Measurements from ENCODE around the gene NATD1.

The NATD1 gene

DNA sequence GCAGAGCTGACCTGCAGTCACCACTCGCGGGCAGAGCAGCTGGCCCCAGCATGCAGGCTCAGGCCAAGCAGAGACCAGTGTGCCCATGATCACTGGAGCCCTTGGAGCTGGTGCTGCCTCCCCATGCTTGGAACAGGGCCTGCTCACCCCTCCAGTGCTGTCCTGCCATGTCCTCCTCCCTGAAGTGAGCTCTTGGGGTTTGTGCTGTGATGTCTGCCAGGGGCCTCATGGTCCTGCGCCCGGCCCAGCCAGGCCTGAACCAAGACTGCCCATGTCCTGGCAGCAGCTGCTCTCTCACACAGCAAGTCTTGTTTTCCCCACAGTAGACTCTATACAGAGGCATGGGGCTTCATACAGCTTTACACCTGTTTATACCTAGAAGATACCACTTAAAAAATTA, 63.8 kb downstream of the NATD1 start:
- no peak for DNase-seq
